Stimulated activated CD4-positive, alpha-beta T cell treated with anti-CD3 and anti-CD28 coated beads, Interleukin-2, amount 100 ng/mL, for 48 hours (primary cell): Measurements from ENCODE around the gene SDK2.

Experiments used
- DNase-seq, 2 donors: peaks; one replicate each; pipeline ENCODE4 v3.0.0-alpha.2; 2020

SDK2 gene

DNA sequence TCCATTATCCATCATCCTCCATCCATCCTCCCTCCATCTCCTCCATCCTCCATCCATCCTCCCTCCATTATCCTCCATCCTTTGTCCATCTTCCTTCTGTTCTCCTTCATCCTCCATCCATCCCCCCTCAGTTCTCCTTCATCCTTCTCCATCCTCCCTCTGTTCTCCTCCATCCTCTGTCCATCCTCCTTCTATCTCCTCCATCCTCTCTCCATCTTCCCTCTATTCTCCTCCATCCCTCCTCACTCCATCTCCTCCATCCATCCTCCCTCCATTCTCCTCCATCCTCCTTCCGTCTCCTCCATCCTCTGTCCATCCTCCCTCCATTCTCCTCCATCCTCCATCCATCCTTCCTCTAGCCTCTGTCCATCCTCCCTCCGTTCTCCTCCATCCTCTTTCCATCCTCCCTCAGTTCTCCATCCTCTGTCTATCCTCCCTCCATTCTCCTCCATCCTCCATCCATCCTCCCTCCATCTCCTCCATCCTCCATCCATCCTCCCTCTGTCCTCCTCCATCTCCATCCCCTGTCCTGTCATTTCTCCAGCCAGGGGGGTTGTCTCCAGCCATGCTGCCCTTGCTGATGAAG, 143.7 kb downstream of the SDK2 start:
- DNase-seq = no peak

- DNase-seq = no peak
These were observed 145.2 kb downstream of the SDK2 start for GRCh38 chr17:73498886-73499554.

GRCh38 chr17:73498176-73498575, 146.1 kb downstream of the SDK2 start:
- no peak for DNase-seq

DNA sequence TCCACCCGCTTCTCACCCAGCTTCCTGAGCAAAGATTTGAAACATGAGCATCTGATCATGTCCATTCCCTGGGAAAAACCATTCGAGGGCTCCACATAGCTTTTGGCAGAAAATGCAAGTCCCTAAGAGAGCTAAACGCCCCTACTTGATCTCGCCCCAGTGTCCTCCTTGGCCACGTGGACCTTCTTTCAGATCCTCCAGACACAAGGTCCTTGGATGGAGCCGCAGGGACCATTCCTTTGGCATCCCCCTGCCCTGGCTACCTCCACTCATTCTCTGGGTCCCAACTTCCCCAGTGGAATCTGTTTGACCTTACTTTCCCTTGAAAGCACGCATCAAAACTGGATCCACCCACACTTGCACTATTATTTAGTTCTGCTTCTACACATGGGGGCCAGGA, 146.5 kb downstream of the SDK2 start:
- DNase-seq = no peak

DNA sequence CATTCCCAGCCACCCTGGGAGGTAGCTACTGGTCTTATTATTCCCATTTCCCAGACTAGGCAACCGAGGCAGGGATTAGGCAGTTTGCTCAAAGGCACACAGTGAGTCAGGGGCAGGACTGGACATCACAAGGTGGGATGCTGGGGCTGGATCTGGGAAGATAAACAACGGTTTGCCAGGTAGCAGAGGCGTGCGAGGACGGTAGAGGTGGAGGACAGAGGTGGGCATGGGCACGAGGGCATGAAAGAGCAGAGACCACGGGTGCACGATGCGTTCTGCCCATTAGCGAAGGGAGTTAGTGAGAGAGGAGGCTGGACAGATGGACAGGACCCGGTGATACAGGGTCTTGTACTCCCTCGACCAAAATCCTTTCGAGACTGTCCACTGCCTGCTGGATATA, 148.0 kb downstream of the SDK2 start:
- DNase-seq = no peak

DNA sequence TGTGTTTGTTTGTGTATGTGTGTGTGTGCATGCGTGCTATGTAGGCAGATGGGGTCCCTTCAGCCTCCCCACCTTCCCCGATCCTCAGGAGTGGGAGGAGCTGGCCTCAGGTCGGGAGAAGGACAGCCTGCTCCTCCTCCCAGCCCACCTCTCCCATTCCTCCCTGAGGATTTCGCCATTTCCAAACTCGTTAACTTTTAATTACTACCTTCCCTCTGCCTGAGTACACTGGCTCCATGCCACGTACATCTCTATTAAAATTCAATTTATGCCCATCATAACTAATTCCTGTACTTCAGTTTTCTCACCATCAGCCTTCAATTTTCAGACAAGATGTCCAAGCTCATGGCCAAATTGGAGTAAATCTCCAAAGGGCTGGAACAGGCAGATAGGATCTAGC, 148.6 kb downstream of the SDK2 start:
- no peak for DNase-seq

GRCh38 chr17:73494950-73495349, 149.3 kb downstream of the SDK2 start:
- no peak for DNase-seq

DNA sequence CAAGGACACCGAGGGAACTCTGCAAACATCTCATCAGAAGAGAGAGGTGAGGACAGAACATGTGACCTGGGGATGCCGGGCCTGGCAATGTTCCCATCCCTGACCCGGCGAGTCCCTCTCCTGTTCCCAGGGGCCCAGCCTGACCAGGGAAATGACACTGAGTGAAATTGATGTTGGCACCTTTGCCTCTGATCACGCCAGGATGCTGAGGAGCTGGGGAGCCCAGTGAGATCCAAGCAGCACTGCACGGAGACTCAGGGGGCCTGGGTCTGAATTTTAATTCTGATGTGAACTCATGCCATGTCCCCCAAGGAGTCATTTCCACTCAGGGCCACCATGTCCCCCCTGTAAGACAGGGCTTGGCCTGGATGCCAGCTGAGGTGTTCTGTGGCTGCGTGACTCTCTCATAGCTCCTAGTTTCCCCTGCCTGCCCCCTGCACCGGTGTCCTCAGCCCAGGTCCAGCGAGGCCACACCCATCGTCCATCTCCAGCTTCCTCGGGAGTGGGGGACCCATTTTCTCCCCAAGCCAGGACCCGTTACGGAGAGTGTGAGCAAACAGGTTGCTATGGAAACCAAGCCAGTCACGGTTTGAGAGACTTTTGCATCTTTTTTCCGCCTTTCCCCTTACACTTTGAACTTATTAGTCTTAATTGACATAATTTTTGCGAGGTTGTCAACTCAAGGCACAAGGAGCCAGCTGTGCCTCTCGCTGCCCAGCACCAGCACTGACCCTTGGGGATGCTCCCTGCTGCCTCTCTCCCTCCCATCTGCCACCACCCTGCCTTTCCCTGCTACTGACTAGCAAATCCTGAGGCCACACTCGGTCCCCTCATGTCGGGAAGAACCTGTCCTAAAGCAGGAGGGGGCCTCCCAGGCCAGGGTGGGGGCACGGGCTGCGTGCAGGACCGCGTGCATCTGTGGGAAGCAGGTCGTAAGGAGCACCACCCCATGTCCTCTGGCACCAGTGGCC, 150.0 kb downstream of the SDK2 start:
- DNase-seq = no peak

DNA sequence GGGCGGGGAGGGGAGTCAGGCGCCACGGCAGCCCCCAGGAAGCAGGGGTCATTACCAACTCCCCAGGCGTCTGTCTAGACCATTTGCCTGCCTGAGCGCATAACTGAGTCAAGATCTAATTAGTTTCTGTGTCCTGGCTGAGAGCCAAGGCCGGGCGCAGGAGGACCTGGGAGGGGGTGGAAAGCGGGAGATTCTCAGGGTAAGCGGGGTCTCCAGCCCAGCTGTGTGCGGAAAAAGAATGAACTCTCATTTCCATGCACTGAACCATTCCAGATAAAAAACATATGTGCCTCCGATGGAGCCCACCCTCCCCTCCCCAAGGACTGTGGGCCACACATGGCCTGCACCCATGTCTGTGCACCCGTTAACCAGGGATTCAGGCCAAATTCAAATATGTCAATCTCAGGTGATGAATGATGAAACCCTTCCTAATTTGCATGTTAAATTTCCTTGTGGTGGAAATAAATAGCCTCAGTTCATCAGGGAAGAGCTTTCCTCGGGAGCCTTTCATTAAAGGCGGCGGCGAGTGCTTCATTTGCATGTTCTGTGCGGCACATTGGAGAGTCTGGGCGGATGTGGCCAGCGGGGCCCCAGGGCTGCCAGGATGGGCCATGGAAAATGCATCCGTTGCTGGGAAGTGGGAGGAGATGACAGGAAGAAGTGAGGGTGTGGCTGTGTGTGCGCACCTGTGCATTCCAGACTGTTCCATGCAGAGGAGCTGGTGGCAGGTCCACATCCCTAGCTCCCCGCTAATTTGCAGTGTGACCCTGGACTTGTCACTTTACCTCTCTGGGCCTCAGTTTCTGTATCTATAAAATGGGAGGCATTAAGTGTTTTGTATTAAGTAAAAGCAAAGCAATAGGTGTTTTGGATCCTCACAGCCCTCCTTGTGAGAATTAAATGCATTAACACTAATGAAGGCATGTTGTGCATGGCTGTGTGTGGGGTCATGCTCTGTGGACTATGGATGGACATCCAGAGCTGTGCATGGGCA, 151.1 kb downstream of the SDK2 start:
- DNase-seq = no peak

DNA sequence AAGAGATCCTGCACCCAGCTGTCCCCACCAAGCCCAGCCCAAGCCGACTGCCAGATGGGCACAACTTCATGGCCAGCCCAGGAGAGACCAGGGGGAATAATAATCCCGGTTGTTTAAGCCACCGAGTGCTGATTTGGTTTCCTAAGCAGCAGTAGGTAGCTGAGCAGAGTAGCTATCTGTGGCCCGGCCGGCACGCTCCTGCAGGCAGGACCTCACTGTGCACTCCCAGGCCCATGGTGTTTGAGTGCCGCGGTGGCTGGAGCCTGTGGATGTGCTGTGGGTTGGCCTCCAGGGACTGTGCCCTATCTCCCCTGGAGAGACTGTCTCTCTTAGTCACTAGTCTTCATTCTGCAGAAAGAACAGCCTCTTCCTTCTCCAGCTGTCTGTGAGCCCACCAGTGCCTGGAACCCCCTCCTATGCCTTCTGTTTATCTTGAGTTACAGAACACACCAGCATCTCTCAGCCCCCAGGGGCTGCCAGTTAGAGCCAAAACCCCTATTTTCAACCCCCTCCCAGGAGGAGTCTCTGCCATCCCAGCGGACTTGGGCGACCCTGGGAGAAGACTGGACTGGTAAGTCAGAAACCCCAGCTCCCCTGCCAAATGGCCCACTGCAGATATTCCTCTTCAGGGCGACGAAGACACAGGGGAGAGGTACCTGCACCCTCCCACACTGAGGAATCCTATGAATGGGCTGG, 152.0 kb downstream of the SDK2 start:
- DNase-seq = no peak

DNA sequence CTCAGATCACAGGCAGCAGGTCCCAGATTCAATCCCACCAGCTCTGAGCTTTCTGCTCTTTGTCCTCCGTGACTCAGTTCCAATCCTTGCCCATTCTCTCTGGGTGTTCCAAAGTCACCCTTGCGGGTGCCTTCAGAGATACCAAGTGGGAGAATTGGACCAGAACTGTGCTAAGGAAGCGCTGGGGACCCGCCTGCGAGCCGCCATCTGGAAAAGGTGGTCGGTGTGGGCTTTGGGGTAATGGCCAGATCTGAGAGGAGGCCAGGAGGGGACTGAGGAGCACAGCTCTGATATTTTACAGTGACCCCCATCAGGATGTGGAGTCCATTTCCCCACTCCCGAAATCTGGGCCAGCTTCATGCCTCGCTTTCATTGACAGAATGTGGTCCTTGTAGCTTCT, 152.6 kb downstream of the SDK2 start:
- no peak for DNase-seq

DNA sequence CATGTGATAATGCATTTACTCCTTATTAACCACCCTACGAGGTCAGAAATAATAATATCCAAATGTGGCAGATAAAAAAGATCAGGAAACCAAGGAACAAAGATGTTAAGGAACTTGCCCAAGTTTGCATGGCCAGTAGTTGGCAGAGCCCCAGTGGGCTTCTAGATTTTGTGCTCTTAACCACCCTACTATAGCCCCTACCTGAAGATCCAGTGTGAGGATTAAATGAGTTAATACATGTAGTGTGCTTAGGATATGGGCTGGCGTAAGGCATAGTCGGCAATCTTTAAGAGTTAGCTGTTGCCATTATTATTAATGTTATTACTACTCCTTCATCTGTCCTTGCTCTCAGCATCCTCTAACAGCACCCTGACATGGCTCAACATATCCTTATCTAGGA, 153.4 kb downstream of the SDK2 start:
- no peak for DNase-seq

GRCh38 chr17:73489991-73490390, 154.3 kb downstream of the SDK2 start:
- DNase-seq = no peak

DNA sequence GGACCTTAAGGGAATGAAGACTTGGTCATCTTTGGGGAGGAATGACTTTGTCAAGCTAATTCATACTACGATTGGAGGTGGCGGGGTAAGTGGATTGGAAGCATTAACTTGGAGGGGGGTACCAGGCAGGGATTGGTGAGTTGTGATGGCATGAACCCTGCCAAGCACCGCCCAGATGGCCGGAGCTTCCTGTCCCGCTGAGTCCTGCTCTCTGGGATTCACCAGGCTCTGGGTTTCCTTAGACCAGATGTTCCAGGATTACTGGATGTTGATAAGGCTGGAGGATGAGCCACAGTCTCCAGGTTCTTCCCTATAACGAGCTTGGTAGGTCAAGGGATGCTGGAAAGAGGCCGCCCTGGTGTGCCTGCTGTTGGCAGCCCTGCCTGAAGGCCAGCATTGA, 154.9 kb downstream of the SDK2 start:
- DNase-seq = no peak

DNA sequence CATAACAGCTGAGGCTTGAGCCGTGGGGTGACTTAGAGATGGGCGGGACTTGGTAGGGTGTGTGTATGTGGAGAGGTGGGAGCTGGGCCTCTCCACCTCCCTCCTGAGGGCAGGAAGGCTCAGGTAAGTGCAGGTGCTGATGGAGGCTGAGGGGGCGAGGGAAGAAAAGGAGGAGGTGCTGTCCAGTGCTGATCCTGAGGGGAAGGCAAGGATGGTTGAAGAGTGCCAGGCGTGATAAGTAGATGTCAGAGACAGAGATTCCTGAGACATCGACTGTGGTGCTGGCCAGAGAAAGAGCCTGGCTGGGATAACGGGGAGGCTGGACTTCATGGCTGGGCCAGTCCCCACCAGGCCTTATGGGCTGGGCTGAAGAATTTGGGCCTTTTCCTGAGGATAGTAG, 159.1 kb downstream of the SDK2 start:
- DNase-seq = no peak

GRCh38 chr17:73482894-73483293, 161.4 kb downstream of the SDK2 start:
- DNase-seq = no peak

- no peak for DNase-seq
These were observed 162.0 kb downstream of the SDK2 start for GRCh38 chr17:73482251-73482716.

- no peak for DNase-seq
These were observed 162.6 kb downstream of the SDK2 start for GRCh38 chr17:73481676-73482075.

DNA sequence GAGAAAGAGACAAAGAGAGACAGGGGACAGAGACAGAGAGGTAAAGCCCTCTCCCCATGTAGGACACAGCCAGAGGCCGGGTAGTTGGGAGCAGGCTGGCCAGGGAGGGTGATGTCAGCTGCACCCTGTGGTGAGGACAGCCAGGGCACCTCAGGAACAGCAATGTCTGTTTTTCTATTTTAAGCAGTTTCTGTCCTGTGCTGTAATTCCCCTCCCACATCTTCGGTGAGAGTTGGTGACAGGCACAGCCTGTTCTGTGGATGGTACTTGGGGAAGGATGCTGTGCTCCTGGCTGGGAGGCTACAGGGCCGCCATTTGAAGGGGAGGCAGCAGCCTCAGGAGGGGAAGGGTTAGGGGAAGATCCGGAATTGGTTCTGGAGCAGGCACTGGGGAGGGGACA, 163.5 kb downstream of the SDK2 start:
- DNase-seq = no peak

DNA sequence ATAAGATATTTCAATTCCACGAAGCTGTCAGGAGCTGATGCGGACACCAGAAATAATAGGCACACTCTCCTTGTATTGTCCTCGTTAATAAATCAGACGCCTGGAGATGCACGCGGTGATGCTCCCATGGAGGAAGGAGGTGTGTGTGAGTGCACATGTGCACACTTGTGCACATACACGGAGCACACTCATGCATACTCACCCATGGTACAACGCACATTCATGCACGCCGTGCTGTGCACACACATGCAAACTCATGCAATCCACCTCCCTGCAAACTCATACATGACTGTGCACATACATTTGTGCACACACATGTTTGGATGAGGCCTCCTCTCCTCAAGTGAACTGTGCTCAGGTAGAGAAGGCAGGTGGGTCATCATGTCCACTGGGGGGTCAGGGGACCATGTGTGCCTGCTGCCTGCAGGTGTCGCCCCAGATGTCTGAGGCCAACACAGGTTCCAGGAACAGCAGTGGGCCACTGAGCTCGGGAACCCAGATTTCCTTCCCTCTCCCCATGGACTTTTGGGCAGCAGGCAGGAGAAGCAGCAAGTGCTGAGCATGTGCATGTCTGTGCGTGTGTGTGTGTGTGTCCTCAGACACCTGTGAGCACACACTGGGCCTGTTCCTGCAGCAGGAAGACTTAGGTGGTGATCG, 165.3 kb downstream of the SDK2 start:
- DNase-seq = no peak

- DNase-seq = no peak
These were observed 165.9 kb downstream of the SDK2 start for GRCh38 chr17:73478334-73478733.
